ENCODE data around the gene STAC.

DNA sequence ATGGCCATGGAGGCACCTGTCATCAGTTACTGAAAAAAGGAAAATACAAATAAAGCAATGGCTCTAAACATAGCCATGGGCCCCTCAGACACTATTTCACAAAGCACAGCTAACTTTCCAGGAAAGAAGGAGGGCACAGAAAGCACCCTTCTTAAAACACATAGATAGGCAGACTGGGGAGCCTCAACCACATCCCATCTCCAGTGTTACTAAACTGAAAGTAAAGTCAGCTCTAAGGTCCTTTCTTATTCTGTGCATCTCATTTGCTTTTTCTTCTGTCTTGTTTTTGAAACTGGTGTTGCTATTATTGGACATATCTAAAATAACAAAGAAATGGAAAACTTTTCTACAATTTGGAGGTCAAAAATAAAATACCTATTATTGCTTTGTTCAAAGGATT lies 48.2 kb upstream of the STAC start:
- no peak for TF ChIP-seq CTCF (IDR thresholded peaks at IDR 0.05; ENCODE audit: low read depth, low read length)
- TF ChIP-seq EZH2phosphoT487 (IDR thresholded peaks at IDR 0.05; ENCODE audit: low read depth): no peak
